ENCODE data around the gene COIL. TPM values are rescaled to one million over a fixed set of nuclear protein-coding genes. Genes with fewer than 3 reads are reported as not detected.

The COIL gene
- total RNA-seq, 2 experiments from 2014 or later = 20.5 to 20.7 TPM

DNA sequence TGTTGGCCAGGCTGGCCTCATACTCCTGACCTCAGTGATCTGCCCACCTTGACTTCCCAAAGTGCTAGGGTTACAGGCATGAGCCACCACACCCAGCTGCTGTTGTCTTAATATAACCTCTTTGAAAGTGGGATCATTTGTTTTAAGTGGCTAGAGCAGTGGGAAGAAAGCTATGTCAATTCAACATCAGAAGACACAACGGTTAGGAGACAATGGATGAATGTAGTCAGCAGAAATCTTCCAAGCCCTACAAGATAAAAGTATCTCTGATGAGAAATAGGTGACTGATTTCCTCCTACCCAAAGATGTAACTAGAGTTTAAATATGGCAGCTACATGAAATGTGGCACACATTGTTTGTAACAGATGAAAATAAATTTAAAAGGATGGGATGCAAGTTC lies 27.0 kb downstream of the COIL start:
- Histone ChIP-seq H2AFZ (ENCODE audit: low read length) (no peak overlapping the region), H3K9me2 (ENCODE audit: insufficient read depth, low read length) (no peaks in the 10 kb centered on the region), H3K36me3 (ENCODE audit: insufficient read depth, low read length) (peaks cover 60% of the 10 kb centered on the region), H3K9me3 (ENCODE audit: low read length) (peaks cover 24% of the 10 kb centered on the region), H3K79me2 (ENCODE audit: insufficient read depth, low read depth, low read length) (no peaks in the 10 kb centered on the region), H3K4me1 (ENCODE audit: insufficient read depth, low read length, poor library complexity, severe bottlenecking) (no peaks in the 10 kb centered on the region), H3K4me3 (ENCODE audit: low read depth, low read length, poor library complexity, severe bottlenecking) (no peak overlapping the region), H3K4me2 (ENCODE audit: low read length) (no peak overlapping the region), H4K20me1 (ENCODE audit: insufficient read depth, low read length) (no peaks in the 10 kb centered on the region), H3K27ac (ENCODE audit: low read depth, low read length, poor library complexity, severe bottlenecking) (no peak overlapping the region)
- TF ChIP-seq EZH2phosphoT487 (IDR thresholded peaks at IDR 0.05; ENCODE audit: borderline replicate concordance, low read depth, low read length) = no peak
- TF ChIP-seq, protein P1, sequence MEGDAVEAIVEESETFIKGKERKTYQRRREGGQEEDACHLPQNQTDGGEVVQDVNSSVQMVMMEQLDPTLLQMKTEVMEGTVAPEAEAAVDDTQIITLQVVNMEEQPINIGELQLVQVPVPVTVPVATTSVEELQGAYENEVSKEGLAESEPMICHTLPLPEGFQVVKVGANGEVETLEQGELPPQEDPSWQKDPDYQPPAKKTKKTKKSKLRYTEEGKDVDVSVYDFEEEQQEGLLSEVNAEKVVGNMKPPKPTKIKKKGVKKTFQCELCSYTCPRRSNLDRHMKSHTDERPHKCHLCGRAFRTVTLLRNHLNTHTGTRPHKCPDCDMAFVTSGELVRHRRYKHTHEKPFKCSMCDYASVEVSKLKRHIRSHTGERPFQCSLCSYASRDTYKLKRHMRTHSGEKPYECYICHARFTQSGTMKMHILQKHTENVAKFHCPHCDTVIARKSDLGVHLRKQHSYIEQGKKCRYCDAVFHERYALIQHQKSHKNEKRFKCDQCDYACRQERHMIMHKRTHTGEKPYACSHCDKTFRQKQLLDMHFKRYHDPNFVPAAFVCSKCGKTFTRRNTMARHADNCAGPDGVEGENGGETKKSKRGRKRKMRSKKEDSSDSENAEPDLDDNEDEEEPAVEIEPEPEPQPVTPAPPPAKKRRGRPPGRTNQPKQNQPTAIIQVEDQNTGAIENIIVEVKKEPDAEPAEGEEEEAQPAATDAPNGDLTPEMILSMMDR (conservative IDR thresholded peaks at IDR 0.05; ENCODE audit: low read length) = no peak
- POLR2A ChIA-PET = no interaction called here
- no peak for DNase-seq (ENCODE audit: low spot score)
- intact Hi-C loops (cut with micrococcal nuclease; ENCODE audit: unreplicated experiment) = no loop called here
- CTCF ChIA-PET (ENCODE audit: unreplicated experiment) = no interaction called here
- BruUV-seq (replicated peaks) = no TSS peak

DNA sequence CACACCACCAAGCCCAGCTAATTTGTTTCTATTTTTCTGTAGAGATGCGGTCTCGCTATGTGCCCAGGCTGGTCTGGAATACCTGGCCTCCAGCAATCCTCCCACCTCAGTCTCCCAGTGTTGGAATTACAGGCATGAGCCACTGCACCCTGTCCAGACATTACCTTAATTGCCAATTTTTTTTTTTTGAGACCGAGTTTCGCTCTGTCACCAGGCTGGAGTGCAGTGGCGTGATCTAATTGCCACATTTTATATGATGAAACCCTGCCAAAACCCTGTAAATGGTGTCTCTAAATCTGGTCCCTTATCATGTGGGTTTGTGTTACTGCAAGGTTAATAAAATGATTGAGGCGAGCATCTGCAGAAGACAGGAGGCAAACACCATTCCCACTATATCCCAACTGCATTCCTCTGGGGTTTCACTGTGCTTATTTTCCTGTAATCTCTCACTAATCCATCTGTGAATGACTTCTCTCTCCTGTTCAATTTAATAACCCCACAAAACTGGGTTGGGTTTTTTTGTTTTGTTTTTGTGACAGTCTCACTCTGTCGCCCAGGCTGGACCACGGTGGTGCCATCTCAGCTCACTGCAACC lies 27.6 kb downstream of the COIL start:
- no peaks in the 10 kb centered on the region for H4K20me1 ChIP-seq (ENCODE audit: insufficient read depth, low read length)
- H3K9me2 ChIP-seq (ENCODE audit: insufficient read depth, low read length) = no peaks in the 10 kb centered on the region
- no peak overlapping the region for H3K4me3 ChIP-seq (ENCODE audit: low read depth, low read length, poor library complexity, severe bottlenecking)
- no peak for DNase-seq (ENCODE audit: low spot score)
- no peak overlapping the region for H3K4me2 ChIP-seq (ENCODE audit: low read length)
- H3K36me3 ChIP-seq (ENCODE audit: insufficient read depth, low read length) = peaks cover 54% of the 10 kb centered on the region
- no peak overlapping the region for H3K27ac ChIP-seq (ENCODE audit: low read depth, low read length, poor library complexity, severe bottlenecking)
- no peak overlapping the region for H2AFZ ChIP-seq (ENCODE audit: low read length)
- ChIA-PET POLR2A (no interaction called here), CTCF (ENCODE audit: unreplicated experiment) (no interaction called here)
- BruUV-seq (replicated peaks) = no TSS peak
- H3K9me3 ChIP-seq (ENCODE audit: low read length) = peaks cover 28% of the 10 kb centered on the region
- no peaks in the 10 kb centered on the region for H3K79me2 ChIP-seq (ENCODE audit: insufficient read depth, low read depth, low read length)
- intact Hi-C loops (cut with micrococcal nuclease; ENCODE audit: unreplicated experiment) = no loop called here
- no peak for TF ChIP-seq EZH2phosphoT487 (IDR thresholded peaks at IDR 0.05; ENCODE audit: borderline replicate concordance, low read depth, low read length)
- TF ChIP-seq, protein P1 (conservative IDR thresholded peaks at IDR 0.05; ENCODE audit: low read length) = no peak
- H3K4me1 ChIP-seq (ENCODE audit: insufficient read depth, low read length, poor library complexity, severe bottlenecking) = no peaks in the 10 kb centered on the region

DNA sequence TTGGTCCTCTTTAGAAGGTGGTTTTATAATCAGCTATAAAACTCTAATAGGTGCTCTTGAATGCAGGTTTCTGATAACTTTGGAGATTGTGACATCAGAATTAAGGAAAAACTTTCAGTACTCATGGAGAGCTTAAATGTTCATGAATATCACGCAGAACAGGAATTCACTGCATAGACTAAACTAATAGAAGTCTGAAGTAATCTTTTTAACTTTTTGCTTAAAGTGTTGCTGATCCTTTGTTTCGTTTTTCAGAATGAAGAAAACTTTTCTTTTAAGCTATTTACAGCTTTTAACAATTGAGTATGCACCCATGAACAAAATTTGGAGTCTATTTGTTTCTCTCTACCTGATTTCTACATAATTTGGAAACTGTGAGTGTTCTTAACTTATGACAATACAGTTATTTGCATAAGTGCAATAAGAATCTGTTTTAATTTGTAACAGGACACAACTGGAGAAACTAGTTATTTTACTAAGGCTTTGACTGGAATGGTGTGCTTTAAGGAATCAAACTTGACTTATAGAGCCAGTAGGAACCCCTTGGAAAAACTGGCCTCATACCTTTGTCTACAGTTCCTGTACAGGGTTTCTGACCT lies 30.0 kb downstream of the COIL start:
- TF ChIP-seq, protein P1 (conservative IDR thresholded peaks at IDR 0.05; ENCODE audit: low read length) = no peak
- no peak for TF ChIP-seq EZH2phosphoT487 (IDR thresholded peaks at IDR 0.05; ENCODE audit: borderline replicate concordance, low read depth, low read length)
- H3K9me3 ChIP-seq (ENCODE audit: low read length) = peaks cover 28% of the 10 kb centered on the region
- BruUV-seq (replicated peaks) = no TSS peak
- peaks cover 29% of the 10 kb centered on the region for H3K36me3 ChIP-seq (ENCODE audit: insufficient read depth, low read length)
- H4K20me1 ChIP-seq (ENCODE audit: insufficient read depth, low read length) = no peaks in the 10 kb centered on the region
- H3K4me1 ChIP-seq (ENCODE audit: insufficient read depth, low read length, poor library complexity, severe bottlenecking) = no peaks in the 10 kb centered on the region
- no peak overlapping the region for H3K27ac ChIP-seq (ENCODE audit: low read depth, low read length, poor library complexity, severe bottlenecking)
- POLR2A ChIA-PET = interaction anchor here (0.6 to 0.7 kb wide), 2 partner anchors 34 to 154 kb away, joined by 3 read pairs; partner anchors contain the start of gene AKAP1
- H3K4me2 ChIP-seq (ENCODE audit: low read length) = no peak overlapping the region
- CTCF ChIA-PET (ENCODE audit: unreplicated experiment) = no interaction called here
- no peak overlapping the region for H2AFZ ChIP-seq (ENCODE audit: low read length)
- intact Hi-C loops (cut with micrococcal nuclease; ENCODE audit: unreplicated experiment) = no loop called here
- H3K9me2 ChIP-seq (ENCODE audit: insufficient read depth, low read length) = no peaks in the 10 kb centered on the region
- no peak overlapping the region for H3K4me3 ChIP-seq (ENCODE audit: low read depth, low read length, poor library complexity, severe bottlenecking)
- no peak for DNase-seq (ENCODE audit: low spot score)
- H3K79me2 ChIP-seq (ENCODE audit: insufficient read depth, low read depth, low read length) = no peaks in the 10 kb centered on the region
